Keratinocyte (primary cell): Measurements from ENCODE around the gene RNF19B. TPM values are rescaled to one million over a fixed set of nuclear protein-coding genes. Genes with fewer than 3 reads are reported as not detected.

Source experiments
- DNase-seq: peaks from one replicate; pipeline ENCODE4 v3.0.0-alpha.2; 2011; ENCODE audit warnings: low read depth, missing footprints, low spot score
- FAIRE-seq: peaks from 2 replicates; lab custom pipeline; 2011; peaks lifted over from hg19 to GRCh38; lab: Jason Lieb, UNC
- H2AFZ ChIP-seq: 2 replicates; pipeline ENCODE4 v1.6.0; 2012; ENCODE audit warnings: low read length, control low read depth, inconsistent platforms; ENCODE audit not compliant: control insufficient read depth
- H3K27ac ChIP-seq: 2 replicates; pipeline ENCODE4 v1.5.1; 2011; ENCODE audit warnings: low read length; ENCODE audit not compliant: control insufficient read depth, insufficient read depth
- H3K27me3 ChIP-seq: 3 replicates; pipeline ENCODE4 v1.6.0; 2011; ENCODE audit warnings: low read length; ENCODE audit not compliant: control insufficient read depth, insufficient read depth; ENCODE audit errors: extremely low read depth
- H3K36me3 ChIP-seq, 2 experiments: 2 replicates in 1 of 2; 3 replicates in 1 of 2; pipeline ENCODE4 v1.5.1; 2011; ENCODE audit warnings: low read length in 2 of 2, mild to moderate bottlenecking in 1 of 2; ENCODE audit not compliant: control insufficient read depth in 2 of 2, insufficient read depth in 2 of 2; ENCODE audit errors: extremely low read depth in 1 of 2
- H3K4me1 ChIP-seq: 3 replicates; pipeline ENCODE4 v1.5.1; 2011; ENCODE audit warnings: low read length; ENCODE audit not compliant: control insufficient read depth, insufficient read depth; ENCODE audit errors: extremely low read depth
- H3K4me2 ChIP-seq: 3 replicates; pipeline ENCODE4 v1.6.0; 2011; ENCODE audit warnings: low read depth, low read length; ENCODE audit not compliant: control insufficient read depth, insufficient read depth; ENCODE audit errors: extremely low read depth
- H3K4me3 ChIP-seq, 3 experiments: fragments of 200-600 bp in 1 of 3; sonication (generic) in 1 of 3; 2 replicates in 2 of 3; 3 replicates in 1 of 3; pipeline ENCODE4 v1.5.1; 2011 to 2016; ENCODE audit warnings: low read length in 3 of 3, mild to moderate bottlenecking in 3 of 3, control low read depth in 2 of 3, inconsistent platforms in 1 of 3, low read depth in 1 of 3, mixed read lengths in 1 of 3, mixed run types in 1 of 3, moderate library complexity in 1 of 3; ENCODE audit not compliant: control insufficient read depth in 2 of 3, insufficient read depth in 2 of 3; ENCODE audit errors: extremely low read depth in 1 of 3
- H3K79me2 ChIP-seq: 2 replicates; pipeline ENCODE4 v1.6.0; 2012; ENCODE audit warnings: low read length; ENCODE audit not compliant: control insufficient read depth, insufficient read depth
- H3K9ac ChIP-seq: 3 replicates; pipeline ENCODE4 v1.6.0; 2011; ENCODE audit warnings: low read length; ENCODE audit not compliant: control insufficient read depth, insufficient read depth; ENCODE audit errors: extremely low read depth
- H3K9me1 ChIP-seq: 3 replicates; pipeline ENCODE4 v1.6.0; 2011; ENCODE audit warnings: low read length; ENCODE audit not compliant: control insufficient read depth, insufficient read depth; ENCODE audit errors: extremely low read depth
- H3K9me3 ChIP-seq: 2 replicates; pipeline ENCODE4 v1.5.1; 2012; ENCODE audit warnings: low read depth, low read length; ENCODE audit not compliant: control insufficient read depth
- H4K20me1 ChIP-seq: 3 replicates; pipeline ENCODE4 v1.6.0; 2011; ENCODE audit warnings: low read length; ENCODE audit not compliant: control insufficient read depth, insufficient read depth; ENCODE audit errors: extremely low read depth
- EZH2 ChIP-seq: IDR thresholded peaks from one replicate; pipeline ENCODE4 v1.6.1; 2012; ENCODE audit warnings: inconsistent platforms, mild to moderate bottlenecking, low read length, moderate library complexity
- dilution Hi-C: fragments of 300-500 bp; cut with MboI; formaldehyde crosslinking; loops from one replicate; pipeline ENCODE4 v1.7.0; 2020; ENCODE audit warnings: low sequenced_read_pairs; ENCODE audit not compliant: extremely low pct_ligation_motif_present
- polyA plus RNA-seq, 5 experiments: library from polyadenylated mRNA; depleted of rRNA in 3 of 5; stranded (reverse) in 3 of 5; stranded (forward) in 1 of 5; unstranded in 1 of 5; fragments of >200 nt; gene quantifications; 1 replicate in 1 of 5; 2 replicates in 3 of 5; 3 replicates in 1 of 5; pipeline versions ENCODE4 v1.2.1 to v1.2.3, GENCODE V29; 2011 to 2012; ENCODE audit warnings: missing spikeins in 2 of 5, low read depth in 1 of 5, low replicate concordance in 1 of 5
- TF ChIP-seq, protein P1 (sequence below), 3 experiments: IDR thresholded peaks in 1 of 3; conservative IDR thresholded peaks in 1 of 3; optimal IDR thresholded peaks in 1 of 3; 2 replicates in 2 of 3; 3 replicates in 1 of 3; pipeline versions ENCODE3 to v1.5.1; 2011; ENCODE audit warnings: low read length in 3 of 3, mild to moderate bottlenecking in 3 of 3, moderate library complexity in 2 of 3, control low read depth in 1 of 3, inconsistent platforms in 1 of 3; ENCODE audit not compliant: insufficient read depth in 2 of 3; ENCODE audit errors: extremely low read depth in 1 of 3

The RNF19B gene
- polyA plus RNA-seq, 1 donor (not counting 4 experiments of a cell fraction or from before 2014, with no cell fraction given) = 33.5 TPM

GRCh38 chr1:32988665-32989064 is 24.1 kb upstream of the RNF19B start:
- no peaks in the 10 kb centered on the region for H3K36me3 ChIP-seq
- H3K9ac ChIP-seq = peak overlapping the region; percentile 77
- no peak overlapping the region for H2AFZ ChIP-seq
- no peaks in the 10 kb centered on the region for H4K20me1 ChIP-seq
- H3K9me3 ChIP-seq = no peaks in the 10 kb centered on the region
- H3K79me2 ChIP-seq = no peaks in the 10 kb centered on the region
- no peak for TF ChIP-seq EZH2
- TF ChIP-seq, protein P1, sequence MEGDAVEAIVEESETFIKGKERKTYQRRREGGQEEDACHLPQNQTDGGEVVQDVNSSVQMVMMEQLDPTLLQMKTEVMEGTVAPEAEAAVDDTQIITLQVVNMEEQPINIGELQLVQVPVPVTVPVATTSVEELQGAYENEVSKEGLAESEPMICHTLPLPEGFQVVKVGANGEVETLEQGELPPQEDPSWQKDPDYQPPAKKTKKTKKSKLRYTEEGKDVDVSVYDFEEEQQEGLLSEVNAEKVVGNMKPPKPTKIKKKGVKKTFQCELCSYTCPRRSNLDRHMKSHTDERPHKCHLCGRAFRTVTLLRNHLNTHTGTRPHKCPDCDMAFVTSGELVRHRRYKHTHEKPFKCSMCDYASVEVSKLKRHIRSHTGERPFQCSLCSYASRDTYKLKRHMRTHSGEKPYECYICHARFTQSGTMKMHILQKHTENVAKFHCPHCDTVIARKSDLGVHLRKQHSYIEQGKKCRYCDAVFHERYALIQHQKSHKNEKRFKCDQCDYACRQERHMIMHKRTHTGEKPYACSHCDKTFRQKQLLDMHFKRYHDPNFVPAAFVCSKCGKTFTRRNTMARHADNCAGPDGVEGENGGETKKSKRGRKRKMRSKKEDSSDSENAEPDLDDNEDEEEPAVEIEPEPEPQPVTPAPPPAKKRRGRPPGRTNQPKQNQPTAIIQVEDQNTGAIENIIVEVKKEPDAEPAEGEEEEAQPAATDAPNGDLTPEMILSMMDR (optimal IDR thresholded peaks at IDR 0.05 in 1 of 3, IDR thresholded peaks at IDR 0.05 in 1 of 3, conservative IDR thresholded peaks at IDR 0.05 in 1 of 3; ENCODE audit: extremely low read depth in 1 of 3, insufficient read depth in 2 of 3, low read length in 3 of 3) = peak in 1 of 3 experiments; percentile 21
- dilution Hi-C loops = no loop called here
- DNase-seq = no peak
- H3K9me1 ChIP-seq = peaks cover 2% of the 10 kb centered on the region
- peak; percentile 29 for FAIRE-seq
- peak overlapping the region; percentile 97 for H3K4me2 ChIP-seq
- peak overlapping the region; percentile 98 for H3K27ac ChIP-seq
- H3K4me1 ChIP-seq = peaks cover 54% of the 10 kb centered on the region
- H3K4me3 ChIP-seq = peak overlapping the region in 2 of 3 experiments; percentile 62 to 71
- H3K27me3 ChIP-seq = no peaks in the 10 kb centered on the region

DNA sequence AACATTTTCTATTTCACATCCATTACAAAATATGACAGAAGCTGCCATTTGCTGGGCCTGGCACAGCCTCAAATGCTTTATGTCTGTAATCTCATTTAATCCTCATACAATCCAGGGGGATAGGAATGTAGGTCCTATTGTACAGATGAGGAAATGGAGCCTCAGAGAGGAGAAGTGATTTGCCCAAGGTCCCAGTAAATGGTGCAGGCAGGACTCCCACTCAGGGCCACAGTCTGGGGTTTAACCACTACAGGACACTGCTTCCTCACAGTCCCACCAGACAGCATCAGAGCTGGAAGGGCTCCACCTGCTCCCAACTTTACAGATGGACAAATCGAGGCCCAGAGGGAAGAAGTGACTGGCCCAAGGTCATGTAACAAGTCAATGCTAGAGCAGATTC is 20.6 kb upstream of the RNF19B start:
- H3K9ac ChIP-seq = no peak overlapping the region
- H3K9me1 ChIP-seq = no peaks in the 10 kb centered on the region
- TF ChIP-seq EZH2 = no peak
- TF ChIP-seq, protein P1 (optimal IDR thresholded peaks at IDR 0.05 in 1 of 3, IDR thresholded peaks at IDR 0.05 in 1 of 3, conservative IDR thresholded peaks at IDR 0.05 in 1 of 3; ENCODE audit: extremely low read depth in 1 of 3, insufficient read depth in 2 of 3, low read length in 3 of 3) = no peak
- peaks cover 41% of the 10 kb centered on the region for H3K4me1 ChIP-seq
- no peak overlapping the region for H3K27ac ChIP-seq
- no peaks in the 10 kb centered on the region for H3K79me2 ChIP-seq
- H3K27me3 ChIP-seq = no peaks in the 10 kb centered on the region
- H3K4me2 ChIP-seq = no peak overlapping the region
- DNase-seq = no peak
- H3K36me3 ChIP-seq = no peaks in the 10 kb centered on the region
- H3K4me3 ChIP-seq = no peak overlapping the region
- no peaks in the 10 kb centered on the region for H4K20me1 ChIP-seq
- FAIRE-seq = no peak
- dilution Hi-C loops = no loop called here
- H3K9me3 ChIP-seq = no peaks in the 10 kb centered on the region
- H2AFZ ChIP-seq = no peak overlapping the region
